Stimulated activated CD8-positive, alpha-beta memory T cell treated with anti-CD3 and anti-CD28 coated beads, Interleukin-15, amount 100 ng/mL, for 48 hours (primary cell): Measurements from ENCODE around the gene UBFD1.
"Not testable (repeated sequence)": the region's sequence is repeated elsewhere in the genome, so short reads cannot be mapped to it uniquely, and the experiment has no call there.

Experiments used
- DNase-seq, 2 donors: peaks; one replicate each; pipeline ENCODE4 v3.0.0-alpha.2; 2020; ENCODE audit warnings: low read depth in 2 of 2

The UBFD1 gene

DNA sequence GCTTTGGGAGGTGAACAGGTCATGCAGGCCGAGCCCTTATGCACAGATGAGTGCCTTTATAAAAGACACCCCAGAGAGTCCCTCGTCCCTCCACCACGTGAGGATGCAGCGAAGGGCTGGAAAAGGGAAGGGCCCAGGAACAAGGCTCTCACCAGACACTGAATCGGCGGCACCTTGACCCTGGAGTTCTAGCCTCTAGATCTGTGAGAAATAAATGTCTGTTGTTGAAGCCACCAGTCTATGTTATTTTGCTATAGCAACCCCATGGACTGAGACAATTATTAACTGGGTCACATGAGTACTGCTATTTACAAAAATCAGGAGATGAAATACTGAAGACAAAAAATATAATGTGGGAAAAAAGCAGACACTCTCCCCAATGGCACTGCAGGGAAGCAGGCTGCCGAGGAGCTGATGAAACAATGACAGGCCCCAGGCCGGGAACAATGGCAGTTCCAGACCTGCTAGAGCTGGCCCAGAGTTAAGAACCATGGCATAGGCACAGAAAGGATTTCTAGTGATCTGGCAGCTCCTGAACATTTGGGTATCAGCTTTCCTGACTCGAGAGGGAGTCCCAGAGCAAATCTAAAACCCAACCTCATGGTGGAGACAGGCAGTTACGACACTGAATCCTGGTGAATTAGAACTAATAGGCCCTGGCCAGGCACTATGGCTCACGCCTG, 29.4 kb upstream of the UBFD1 start:
- DNase-seq, result no peak

DNA sequence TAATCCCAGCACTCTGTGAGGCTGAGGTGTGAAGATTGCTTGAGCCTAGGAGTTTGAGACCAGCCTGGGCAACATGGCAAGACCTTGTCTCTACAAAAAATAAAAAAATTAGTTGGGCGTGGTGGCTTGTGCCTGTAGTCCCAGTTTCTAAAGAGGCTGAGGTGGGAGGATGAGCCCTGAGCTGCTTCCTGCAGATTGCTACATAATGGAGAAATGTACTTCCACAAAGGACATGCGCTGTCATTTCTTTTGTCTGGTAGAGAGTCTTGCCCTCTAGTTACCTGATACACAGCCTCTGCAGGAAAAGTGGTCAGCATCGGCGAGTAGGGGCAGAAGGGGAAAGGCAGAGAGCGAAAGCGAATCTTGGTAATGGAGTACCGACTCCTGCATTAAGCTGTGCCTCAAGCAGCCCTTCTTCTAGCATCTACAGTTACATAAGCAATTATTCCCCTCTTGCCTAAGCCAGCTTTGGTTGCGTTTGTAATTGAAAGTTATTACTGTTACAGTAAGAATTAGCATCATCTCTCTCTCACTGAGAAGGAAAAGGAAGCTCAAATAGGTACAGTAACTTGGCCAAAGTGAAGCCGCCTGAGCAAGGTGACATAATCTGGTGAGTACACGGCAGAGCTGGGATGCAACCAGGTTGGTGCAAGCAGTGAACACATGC, 28.8 kb upstream of the UBFD1 start:
- DNase-seq, result no peak

DNA sequence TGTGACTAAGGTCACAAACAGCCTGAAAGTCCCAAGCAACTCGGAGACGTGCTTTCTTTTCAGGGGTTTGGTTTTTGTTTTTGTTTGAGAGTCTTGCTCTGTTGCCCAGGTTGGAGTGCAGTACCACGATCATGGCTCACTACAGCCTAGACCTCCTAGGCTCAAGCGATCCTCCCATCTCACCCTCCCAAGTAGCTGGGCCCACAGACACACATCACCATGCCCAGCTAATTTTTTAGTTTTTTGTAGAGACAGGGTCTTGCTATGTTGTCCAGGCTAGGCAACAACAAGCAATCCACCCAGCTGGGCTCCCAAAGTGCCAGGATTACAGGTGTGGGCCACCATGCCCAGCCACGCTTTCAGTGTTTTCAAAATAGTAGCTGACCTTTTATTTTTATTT, 27.5 kb upstream of the UBFD1 start:
- no peak for DNase-seq

DNA sequence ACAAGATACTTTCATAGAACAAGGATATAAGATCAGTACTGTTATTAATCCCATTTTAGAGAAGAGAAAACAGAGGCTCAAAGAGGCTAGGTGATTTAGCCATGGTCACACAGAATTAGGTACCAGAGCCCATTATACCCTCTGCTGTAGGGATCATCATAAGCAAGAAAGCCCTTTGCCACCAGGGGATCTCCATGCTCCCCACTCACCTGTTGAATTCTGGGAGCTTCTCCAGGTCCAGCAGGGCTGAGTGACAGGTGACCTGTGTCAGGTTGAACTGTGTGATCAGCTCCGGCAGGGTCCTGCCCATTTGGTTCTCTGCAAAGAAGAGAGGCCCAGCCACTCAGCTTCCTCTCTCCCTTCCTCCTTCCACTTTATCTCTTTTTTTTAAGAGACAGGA, 25.1 kb upstream of the UBFD1 start:
- DNase-seq, result no peak

DNA sequence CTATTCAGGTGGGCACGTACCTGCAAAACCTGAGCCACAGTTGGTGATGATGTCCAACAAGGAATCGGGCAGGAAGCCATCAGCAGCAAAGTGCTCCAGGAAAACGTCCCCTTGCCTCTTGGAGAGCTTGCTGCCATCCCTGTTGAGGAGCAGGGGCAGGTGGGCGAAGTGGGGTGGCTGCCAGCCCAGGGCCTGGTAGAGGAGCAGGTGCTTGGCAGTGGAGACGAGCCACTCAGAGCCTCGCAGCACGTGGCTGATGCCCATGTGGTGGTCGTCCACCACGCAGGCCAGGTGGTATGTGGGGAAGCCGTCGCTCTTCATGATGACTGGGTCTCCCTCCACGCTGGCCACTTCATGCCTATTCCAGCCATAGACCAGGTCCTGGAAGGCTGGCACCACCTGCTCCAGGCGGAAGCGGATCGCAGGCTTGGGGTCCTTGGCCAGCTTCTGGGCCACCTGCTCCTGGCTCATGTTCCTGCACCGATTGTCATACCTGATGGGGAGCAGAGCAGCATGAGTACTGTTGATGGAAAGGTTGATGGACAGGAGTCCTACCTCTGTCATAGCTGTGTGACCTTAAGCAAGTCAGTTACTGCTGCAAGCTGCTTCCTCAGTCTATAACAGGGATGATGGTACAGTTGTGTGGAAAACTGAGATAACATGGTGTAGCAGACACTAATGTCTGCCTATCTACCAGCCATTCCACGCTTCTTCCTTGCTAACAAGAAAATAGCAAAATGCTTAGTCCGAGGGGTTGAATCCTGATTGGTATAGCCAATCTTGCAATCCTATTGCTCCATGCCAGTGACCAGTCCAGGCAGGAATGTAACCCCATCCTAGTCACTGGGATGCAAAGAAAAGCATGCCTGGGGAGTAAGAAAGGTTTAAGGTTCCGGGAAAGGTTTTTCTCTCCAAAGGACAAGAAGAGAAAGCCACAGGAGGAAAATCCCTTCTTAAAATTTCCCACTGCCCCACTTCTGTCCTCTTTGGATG, 22.4 kb upstream of the UBFD1 start:
- DNase-seq, result no peak

DNA sequence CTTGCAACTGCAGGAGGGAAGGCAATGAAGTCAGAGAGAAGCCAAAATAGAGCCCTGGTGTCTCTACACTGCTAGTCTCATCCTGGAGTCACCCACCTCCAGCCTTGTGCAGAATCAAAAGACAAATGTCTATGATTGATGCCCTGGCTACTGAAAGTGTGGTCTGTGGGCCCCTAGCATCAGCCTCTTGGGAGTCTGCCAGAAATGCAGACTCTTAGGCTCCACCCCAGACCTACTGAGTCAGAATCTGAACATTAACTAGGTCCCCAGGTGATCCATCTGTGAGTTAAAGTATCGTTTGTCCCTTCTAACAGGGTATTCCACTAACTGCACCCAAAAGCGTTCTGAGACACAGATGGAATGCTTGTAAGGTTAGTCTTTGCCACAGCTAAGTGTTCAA, 21.6 kb upstream of the UBFD1 start:
- DNase-seq, result no peak

DNA sequence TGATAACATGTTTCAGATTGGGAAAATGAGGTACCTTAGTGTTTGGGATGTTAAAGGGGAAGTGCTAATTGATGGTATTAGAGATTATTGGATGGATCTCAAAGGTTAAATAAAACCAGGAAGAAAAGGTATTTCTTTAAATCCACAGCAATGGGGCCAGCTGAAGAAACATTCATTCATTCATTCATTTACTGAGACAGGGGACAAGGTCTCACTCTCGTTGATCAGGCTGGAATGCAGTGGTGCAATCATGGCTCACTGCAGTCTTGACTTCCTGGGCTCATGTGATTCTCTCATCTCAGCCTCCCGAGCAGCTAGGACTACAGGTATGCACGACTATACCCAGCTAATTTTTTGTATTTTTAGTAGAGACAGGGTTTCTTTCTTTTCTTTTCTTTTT, 20.1 kb upstream of the UBFD1 start:
- DNase-seq, result no peak

DNA sequence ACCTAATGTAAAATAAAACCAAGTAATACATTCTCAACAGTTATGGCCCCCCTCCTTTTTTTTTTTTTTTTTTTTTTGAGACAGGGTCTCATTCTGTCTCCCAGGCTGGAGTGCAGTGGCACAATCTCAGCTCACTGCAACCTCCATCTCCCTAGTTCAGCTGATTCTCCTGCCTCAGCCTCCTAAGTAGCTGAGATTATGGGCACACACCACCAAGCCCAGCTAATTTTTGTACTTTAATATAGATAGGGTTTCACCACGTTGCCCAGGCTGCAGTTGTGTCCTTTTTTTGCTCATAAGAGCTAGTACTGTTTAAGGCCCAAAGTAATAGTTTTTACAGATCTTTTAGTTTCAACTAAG, 18.6 kb upstream of the UBFD1 start:
- no peak for DNase-seq

DNA sequence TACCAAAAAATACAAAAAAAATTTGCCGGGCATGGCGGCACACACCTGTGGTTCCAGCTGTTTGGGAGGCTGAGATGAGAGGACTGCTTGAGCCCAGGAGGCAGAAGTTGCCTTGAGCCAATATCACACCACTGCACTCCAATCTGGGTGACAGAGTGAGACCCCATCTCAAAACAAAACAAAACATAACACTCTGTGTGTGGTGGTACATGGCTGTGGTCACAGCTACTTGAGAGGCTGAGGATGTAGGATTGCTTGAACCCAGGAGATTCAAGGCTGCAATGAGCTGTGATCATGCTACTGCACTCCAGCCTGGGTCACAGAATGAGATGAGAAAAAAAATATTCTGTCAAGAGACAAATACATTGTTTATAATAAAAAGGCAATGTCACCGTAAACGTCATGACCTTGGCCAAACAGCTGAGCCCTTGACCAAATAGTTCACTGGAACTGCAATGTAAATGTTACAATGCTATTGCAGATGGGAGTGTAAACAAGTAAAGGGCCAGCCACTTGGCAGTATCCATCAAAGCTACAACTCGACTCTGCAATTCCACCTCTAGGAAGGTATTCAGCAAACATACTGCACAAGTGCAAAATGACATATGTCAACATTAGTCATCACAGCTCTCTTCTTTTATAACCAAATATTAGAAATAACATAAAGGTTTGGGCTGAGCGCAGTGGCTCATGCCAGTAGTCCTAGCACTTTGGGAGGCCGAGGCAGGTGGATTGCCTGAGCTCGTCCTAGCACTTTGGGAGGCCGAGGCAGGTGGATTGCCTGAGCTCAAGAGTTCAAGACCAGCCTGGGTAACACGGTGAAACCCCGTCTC, 17.3 kb upstream of the UBFD1 start:
- DNase-seq, result no peak

DNA sequence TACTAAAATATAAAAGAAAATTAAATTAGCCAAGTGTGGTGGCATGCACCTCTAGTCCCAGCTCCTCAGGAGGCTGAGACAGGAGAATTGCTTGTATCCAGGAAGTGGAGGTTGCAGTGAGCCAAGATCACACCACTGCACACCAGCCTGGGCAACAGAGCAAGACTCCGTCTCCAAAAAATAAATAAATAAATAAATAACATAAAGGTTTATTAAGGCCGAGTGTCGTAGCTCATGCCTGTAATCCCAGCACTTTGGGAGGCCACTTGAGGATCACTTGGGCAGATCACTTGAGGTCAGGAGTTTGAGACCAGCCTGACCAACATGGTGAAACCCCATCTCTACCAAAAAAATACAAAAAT, 16.7 kb upstream of the UBFD1 start:
- not testable (repeated sequence) for DNase-seq

DNA sequence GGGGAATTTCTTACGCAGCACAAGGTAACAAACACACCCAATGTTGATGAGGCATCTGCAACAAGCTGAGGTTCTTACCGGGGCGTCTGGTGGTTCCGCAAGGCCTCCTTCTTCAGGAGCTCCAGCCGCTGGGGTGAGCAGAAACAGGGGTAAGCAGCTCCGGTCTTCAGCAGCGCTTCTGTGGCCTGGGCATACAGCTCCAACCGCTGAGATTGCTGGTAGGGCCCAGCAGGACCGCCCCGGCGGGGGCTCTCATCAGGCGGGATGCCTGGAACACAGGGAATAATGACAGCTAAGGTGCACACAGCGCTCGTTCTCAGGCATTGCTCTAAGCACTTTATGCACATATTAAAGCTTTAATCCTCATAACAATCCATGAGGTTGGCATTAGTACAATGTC, 13.1 kb upstream of the UBFD1 start:
- no peak for DNase-seq

DNA sequence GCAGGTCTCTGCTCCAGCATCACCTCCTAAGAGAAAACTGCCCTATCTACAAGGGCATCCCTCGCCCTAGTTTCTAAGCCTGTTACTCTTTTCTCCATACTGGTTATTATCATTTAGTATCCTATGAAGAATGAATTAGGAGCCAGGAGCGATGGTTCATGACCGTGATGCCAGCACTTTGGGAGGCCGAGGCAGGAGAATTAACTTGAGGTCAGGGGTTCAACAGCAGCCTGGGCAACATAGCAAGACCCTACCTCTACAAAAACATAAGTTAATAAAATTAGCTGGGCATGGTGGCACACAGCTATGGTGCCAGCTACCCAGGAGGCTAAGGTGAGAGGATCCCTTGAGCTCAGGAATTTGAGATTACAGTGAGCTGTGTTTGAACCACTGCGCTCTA, 7.6 kb upstream of the UBFD1 start:
- no peak for DNase-seq

DNA sequence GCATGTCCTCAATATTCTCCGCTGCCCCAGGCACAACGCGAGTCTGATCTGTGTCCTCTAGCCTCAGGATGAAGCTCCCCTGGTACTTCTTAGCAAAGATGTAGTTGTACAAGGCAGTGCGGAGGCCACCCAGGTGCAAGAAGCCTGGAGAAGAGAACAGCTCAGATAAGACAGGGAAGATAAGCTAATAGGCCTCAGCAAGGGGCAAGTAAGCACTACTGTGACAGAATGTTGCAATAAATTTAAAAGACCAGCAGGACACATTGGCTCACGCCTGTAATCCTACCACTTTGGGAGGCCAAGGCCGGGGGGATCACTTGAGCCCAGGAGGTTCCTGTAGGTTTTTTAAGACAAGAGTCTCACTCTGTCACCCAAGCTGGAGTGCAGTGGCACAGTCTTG, 5.4 kb upstream of the UBFD1 start:
- DNase-seq, result no peak

DNA sequence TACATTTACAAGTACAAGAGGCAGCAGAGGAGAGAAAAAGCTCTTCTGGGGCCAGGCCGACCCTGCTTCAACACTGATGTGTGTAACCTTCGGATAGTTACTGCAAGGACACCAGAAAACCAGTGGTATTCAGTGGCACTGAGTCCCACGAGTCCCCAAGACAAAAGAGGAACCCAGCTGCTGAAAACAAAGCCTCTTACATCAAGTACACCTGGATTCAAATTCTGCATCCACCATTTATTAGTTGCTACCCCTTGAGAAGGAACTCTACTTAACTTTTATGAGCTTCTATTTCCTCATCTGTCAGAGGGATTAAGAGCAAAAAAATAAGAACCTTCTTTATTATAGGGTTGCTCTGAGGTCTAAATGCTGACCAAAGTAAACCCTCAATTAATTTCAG, 3.0 kb upstream of the UBFD1 start:
- no peak for DNase-seq

DNA sequence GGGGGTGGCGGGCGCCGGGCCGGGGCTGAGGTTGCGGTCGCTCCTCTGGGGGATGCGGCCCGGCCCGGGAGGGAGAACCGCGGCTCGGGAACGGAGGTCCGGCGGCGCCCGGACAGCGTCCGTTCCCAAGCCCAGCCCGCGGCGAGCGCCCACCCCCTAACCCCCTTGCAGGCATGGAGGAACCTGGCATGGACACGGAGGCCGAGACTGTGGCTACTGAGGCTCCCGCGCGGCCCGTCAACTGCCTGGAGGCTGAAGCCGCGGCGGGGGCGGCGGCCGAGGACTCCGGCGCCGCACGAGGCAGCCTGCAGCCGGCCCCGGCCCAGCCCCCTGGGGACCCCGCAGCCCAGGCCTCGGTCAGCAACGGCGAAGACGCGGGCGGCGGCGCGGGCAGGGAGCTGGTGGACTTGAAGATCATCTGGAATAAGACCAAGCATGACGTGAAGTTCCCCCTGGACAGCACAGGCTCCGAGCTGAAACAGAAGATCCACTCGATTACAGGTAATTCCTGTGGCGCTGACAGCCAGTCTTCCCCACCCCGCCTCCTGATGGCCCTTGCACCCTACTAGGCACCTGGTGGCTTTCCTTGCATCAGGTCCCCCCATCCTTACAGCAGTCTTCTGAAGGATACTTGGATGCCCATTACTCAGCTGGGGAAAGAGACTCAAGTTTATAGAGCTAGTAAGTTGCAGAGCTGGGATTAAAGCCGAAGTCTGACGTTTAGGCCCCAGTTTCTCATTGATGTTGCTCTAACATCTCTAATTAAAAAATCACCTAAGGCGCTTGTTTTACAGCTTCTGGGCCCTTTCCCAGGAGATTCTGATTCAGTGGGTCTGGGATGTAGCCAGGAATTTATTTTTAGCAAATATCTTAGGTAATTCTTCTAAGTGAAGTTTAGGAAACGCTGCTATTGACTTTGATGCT, 514 bp downstream of the UBFD1 start:
- no peak for DNase-seq

DNA sequence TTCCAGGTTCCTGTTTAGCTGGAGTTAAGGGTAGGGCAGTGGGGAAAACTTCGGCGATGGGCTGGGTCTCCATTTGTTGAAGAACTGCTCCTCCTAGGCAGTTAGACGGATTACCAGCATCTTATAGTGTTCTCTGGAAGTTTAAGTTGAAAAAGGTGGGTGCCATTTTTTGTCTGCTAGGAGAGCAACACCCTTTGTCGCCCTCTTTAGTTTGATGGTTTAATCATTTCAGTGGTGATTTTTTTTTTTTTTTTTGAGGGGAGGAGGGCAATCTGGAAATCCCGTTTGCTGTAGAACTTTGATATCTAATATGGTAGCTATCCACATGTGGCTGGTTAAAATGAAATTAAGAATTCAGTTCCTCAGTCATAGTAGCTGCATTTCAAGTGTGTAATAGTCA, 4.1 kb downstream of the UBFD1 start:
- DNase-seq, result no peak

DNA sequence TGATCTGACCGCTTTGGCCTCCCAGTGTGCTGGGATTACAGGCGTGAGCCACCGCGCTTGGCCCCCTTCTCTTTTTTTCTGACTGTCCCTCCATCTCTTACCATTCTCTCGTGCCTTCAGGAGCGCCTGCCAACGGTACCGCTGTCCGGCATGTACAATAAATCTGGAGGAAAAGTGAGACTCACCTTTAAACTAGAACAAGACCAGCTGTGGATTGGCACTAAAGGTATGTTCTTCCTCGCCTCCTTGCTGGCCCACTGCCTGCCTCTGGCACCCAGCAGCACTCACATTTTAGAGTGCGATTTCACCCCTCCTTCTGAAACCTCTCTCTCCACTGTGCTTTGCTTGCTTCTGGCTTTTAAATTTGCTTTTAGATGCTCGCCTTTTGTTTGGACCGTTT, 5.0 kb downstream of the UBFD1 start:
- no peak for DNase-seq

DNA sequence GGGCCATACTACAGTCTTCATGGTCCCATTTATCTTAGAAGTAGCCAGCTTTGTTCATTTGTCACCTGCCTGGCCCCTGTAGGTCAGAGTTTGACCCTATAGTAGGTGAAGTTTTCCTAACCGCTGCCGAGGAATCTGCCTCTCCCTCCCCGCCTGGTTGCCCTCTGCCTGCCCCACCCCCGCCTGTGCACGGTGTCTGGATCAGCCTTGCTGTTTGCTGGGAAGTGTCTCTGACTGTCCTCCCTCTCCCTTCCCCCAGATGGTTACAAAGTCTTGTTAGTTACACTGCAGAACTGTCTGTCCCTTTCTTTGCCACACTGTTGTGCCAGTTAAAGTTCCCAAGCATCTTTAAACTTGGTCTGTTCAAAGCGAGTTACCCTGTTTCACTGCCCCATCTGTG, 5.7 kb downstream of the UBFD1 start:
- no peak for DNase-seq

DNA sequence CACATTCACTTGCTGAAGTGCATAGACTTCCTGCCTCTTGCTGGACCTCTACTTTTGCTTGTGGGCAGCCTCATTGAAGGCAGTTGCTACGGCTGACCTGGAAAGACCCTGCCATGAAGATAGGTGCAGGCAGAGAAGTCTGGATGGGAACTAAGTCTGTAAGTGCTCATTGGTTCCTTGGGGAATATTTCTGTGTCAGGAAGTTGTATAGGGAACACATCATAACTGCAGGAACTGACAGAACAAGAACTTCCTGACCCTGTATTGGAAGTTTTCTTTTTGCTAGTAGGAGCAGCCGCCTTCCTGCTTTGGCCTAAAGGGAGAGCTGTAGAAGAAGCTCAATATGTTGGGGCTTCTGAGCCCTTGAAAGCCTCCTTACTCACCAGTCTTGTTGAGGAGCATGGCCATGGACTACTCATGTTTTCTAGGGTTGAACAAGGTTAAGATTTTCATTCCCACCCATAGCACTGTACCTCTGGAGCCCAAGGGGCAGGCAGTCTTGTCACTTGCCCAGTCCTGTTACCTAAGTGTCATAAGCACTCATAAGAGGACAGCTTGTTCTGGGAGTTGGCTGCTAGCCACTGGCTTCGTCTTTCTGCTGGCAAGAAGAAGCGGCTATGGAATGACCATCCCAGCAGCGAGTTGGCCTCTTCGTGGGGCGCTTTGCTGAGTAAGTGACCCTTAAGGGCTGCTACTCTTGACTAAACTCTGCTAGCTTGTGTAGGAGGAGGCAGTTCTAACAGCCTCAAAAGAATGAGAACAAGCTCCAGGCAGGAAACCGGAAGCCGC, 7.2 kb downstream of the UBFD1 start:
- DNase-seq, result no peak

DNA sequence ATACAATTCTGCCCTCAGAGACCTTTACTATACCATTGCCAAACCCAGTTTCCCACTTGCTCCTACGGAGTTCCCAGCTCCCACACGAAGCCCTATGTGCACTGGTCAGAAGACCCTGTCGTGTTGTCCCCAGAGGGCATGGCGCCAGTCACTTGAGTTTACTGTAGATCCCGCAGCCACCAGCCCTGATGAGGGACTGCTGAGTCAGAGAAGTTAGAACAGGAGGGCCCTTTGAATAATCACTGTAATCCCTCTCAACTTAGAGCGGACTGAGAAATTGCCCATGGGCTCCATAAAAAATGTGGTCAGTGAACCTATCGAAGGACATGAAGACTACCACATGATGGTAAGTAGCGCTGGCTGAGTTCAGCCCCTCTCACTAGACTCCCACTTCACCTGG, 9.2 kb downstream of the UBFD1 start:
- no peak for DNase-seq
